ENCODE results near the gene PCDHGC3. TPM values are rescaled to one million over a fixed set of nuclear protein-coding genes. Genes with fewer than 3 reads are reported as not detected.
A peak's percentile ranks its signal among the peaks of the same experiment; 100 is the strongest.

Gene PCDHGC3
- total RNA-seq, 4 donors from 2014 or later: 40.4 to 77.7 (median 56.3) TPM

- no peak for TF ChIP-seq POLR2A (IDR thresholded peaks at IDR 0.05)
- no peak for TF ChIP-seq CTCF (IDR thresholded peaks at IDR 0.05)
- no peak for TF ChIP-seq EP300 (IDR thresholded peaks at IDR 0.05)
- H3K9me3 ChIP-seq: no peaks in the 10 kb centered on the region
- peaks cover 3 to 70% (median 32%) of the 10 kb centered on the region in 4 donors for H3K4me1 ChIP-seq
- peak overlapping the region in 3 of 4 donors; percentile 53 to 79 (median 73) for H3K27ac ChIP-seq
- WGBS, 2 donors: 58 to 67% methylated on average over 7 of the region's 7 CpGs
- H3K4me3 ChIP-seq: no peak overlapping the region
- H3K36me3 ChIP-seq: peaks cover 0 to 41% (median 0%) of the 10 kb centered on the region in 3 donors
- no peak for DNase-seq (ENCODE audit: low spot score in 2 of 2)
- H3K27me3 ChIP-seq: no peaks in the 10 kb centered on the region
Measured at GRCh38 chr5:141525653-141526052, 49.9 kb downstream of the PCDHGC3 start.

GRCh38 chr5:141527426-141527825 is 51.7 kb downstream of the PCDHGC3 start:
- Histone ChIP-seq H3K4me1 (peaks cover 0 to 52% (median 16%) of the 10 kb centered on the region in 4 donors), H3K9me3 (no peaks in the 10 kb centered on the region), H3K36me3 (peaks cover 0 to 41% (median 0%) of the 10 kb centered on the region in 3 donors), H3K27me3 (no peaks in the 10 kb centered on the region), H3K27ac (peak overlapping the region in 2 of 4 donors; percentile 39 to 81), H3K4me3 (no peak overlapping the region)
- DNase-seq (ENCODE audit: low spot score in 2 of 2): no peak
- WGBS, 2 donors: 32 to 37% methylated on average over 1 of the region's 1 CpG
- TF ChIP-seq POLR2A (IDR thresholded peaks at IDR 0.05): no peak
- no peak for TF ChIP-seq CTCF (IDR thresholded peaks at IDR 0.05)
- TF ChIP-seq EP300 (IDR thresholded peaks at IDR 0.05): no peak

Other genes with a start within 250 kb of the PCDHGC3 start
- gene PCDHB15, start 230.6 kb upstream of the PCDHGC3 start, total RNA-seq: 1 to 10 TPM; 5.4 to 7.6 (median 6.4) TPM
- 1 to 10 TPM in 1 of 4 donors, under 1 TPM in 1, not detected in 2; 0.42 to 4.8 TPM for gene SLC25A2, start 171.9 kb upstream of the PCDHGC3 start, total RNA-seq
- gene TAF7, start 155.2 kb upstream of the PCDHGC3 start, total RNA-seq: 10 to 100 TPM; 49.5 to 80.0 (median 59.5) TPM
- gene PCDHGA1, start 145.5 kb upstream of the PCDHGC3 start, total RNA-seq: 1 to 10 TPM in 3 of 4 donors, under 1 TPM in 1; 0.90 to 2.5 (median 1.8) TPM
- 10 to 100 TPM in 3 of 4 donors, 1 to 10 TPM in 1; 9.6 to 20.4 (median 12.7) TPM for gene PCDHGA2, start 137.2 kb upstream of the PCDHGC3 start, total RNA-seq
- 10 to 100 TPM in 1 of 4 donors, 1 to 10 TPM in 3; 6.5 to 10.5 (median 8.7) TPM for gene PCDHGA3, start 132.1 kb upstream of the PCDHGC3 start, total RNA-seq
- 1 to 10 TPM; 4.3 to 8.4 (median 6.8) TPM for gene PCDHGB1, start 125.9 kb upstream of the PCDHGC3 start, total RNA-seq
- 10 to 100 TPM in 2 of 4 donors, 1 to 10 TPM in 2; 5.1 to 13.5 (median 9.2) TPM for gene PCDHGA4, start 120.9 kb upstream of the PCDHGC3 start, total RNA-seq
- gene PCDHGB2, start 116.0 kb upstream of the PCDHGC3 start, total RNA-seq: 10 to 100 TPM in 2 of 4 donors, 1 to 10 TPM in 2; 9.2 to 14.0 (median 10.4) TPM
- gene PCDHGA5, start 111.8 kb upstream of the PCDHGC3 start, total RNA-seq: 10 to 100 TPM in 3 of 4 donors, 1 to 10 TPM in 1; 8.2 to 13.2 (median 12.1) TPM
- gene PCDHGB3, start 105.7 kb upstream of the PCDHGC3 start, total RNA-seq: 10 to 100 TPM in 2 of 4 donors, 1 to 10 TPM in 2; 7.8 to 12.4 (median 10.1) TPM
- 10 to 100 TPM in 2 of 4 donors, 1 to 10 TPM in 2; 7.4 to 12.3 (median 10.1) TPM for gene PCDHGA6, start 102.1 kb upstream of the PCDHGC3 start, total RNA-seq
- gene PCDHGA7, start 93.2 kb upstream of the PCDHGC3 start, total RNA-seq: 10 to 100 TPM in 1 of 4 donors, 1 to 10 TPM in 3; 7.6 to 12.2 (median 9.2) TPM
- 10 to 100 TPM in 3 of 4 donors, 1 to 10 TPM in 1; 9.3 to 12.3 (median 11.1) TPM for gene PCDHGB4, start 88.3 kb upstream of the PCDHGC3 start, total RNA-seq
- 1 to 10 TPM; 5.5 to 9.3 (median 6.6) TPM for gene PCDHGA8, start 83.3 kb upstream of the PCDHGC3 start, total RNA-seq
- gene PCDHGB5, start 78.0 kb upstream of the PCDHGC3 start, total RNA-seq: 10 to 100 TPM in 3 of 4 donors, 1 to 10 TPM in 1; 9.9 to 22.4 (median 16.2) TPM
- gene PCDHGA9, start 73.2 kb upstream of the PCDHGC3 start, total RNA-seq: 10 to 100 TPM in 3 of 4 donors, 1 to 10 TPM in 1; 8.4 to 13.8 (median 11.9) TPM
- gene PCDHGB6, start 67.9 kb upstream of the PCDHGC3 start, total RNA-seq: 10 to 100 TPM in 3 of 4 donors, 1 to 10 TPM in 1; 9.2 to 16.8 (median 13.9) TPM
- gene PCDHGA10, start 63.0 kb upstream of the PCDHGC3 start, total RNA-seq: 10 to 100 TPM in 2 of 4 donors, 1 to 10 TPM in 2; 7.6 to 15.0 (median 10.6) TPM
- gene PCDHGB7, start 58.3 kb upstream of the PCDHGC3 start, total RNA-seq: 10 to 100 TPM; 14.6 to 19.2 (median 18.0) TPM
- gene PCDHGA11, start 54.9 kb upstream of the PCDHGC3 start, total RNA-seq: 1 to 10 TPM; 8.3 to 9.3 (median 8.9) TPM
- gene PCDHGA12, start 45.5 kb upstream of the PCDHGC3 start, total RNA-seq: 10 to 100 TPM in 2 of 4 donors, 1 to 10 TPM in 2; 7.9 to 19.8 (median 10.1) TPM
- gene PCDHGC4, start 9.1 kb downstream of the PCDHGC3 start, total RNA-seq: 10 to 100 TPM in 1 of 4 donors, 1 to 10 TPM in 3; 3.3 to 11.7 (median 5.1) TPM
- 1 to 10 TPM; 3.1 to 5.9 (median 3.8) TPM for gene PCDHGC5, start 13.1 kb downstream of the PCDHGC3 start, total RNA-seq
- 100 to 1,000 TPM in 1 of 4 donors, 10 to 100 TPM in 3; 59.4 to 102 (median 64.0) TPM for gene DIAPH1, start 143.0 kb downstream of the PCDHGC3 start, total RNA-seq
- gene HDAC3, start 160.9 kb downstream of the PCDHGC3 start, total RNA-seq: 10 to 100 TPM; 33.0 to 38.3 (median 36.5) TPM
- gene RELL2, start 161.0 kb downstream of the PCDHGC3 start, total RNA-seq: 1 to 10 TPM; 2.0 to 8.7 (median 4.1) TPM
- 10 to 100 TPM; 10.7 to 53.4 (median 34.5) TPM for gene FCHSD1, start 175.5 kb downstream of the PCDHGC3 start, total RNA-seq
- 10 to 100 TPM in 2 of 4 donors, 1 to 10 TPM in 2; 4.4 to 11.8 (median 9.4) TPM for gene ARAP3, start 206.3 kb downstream of the PCDHGC3 start, total RNA-seq

Measured in tibial nerve (tissue), 4 donors.